Tibial nerve (tissue), 4 donors: ENCODE data around the gene FOSL2. TPM values are rescaled to one million over a fixed set of nuclear protein-coding genes. Genes with fewer than 3 reads are reported as not detected.
A peak's percentile ranks its signal among the peaks of the same experiment; 100 is the strongest.

Experiments used
- DNase-seq, 2 donors: peaks; one replicate each; pipeline ENCODE4 v3.0.0-alpha.2; 2019; ENCODE audit warnings: low spot score in 2 of 2
- H3K27ac ChIP-seq, 4 donors: fragments of 200-600 bp; sonication (generic) in 3 of 4; one replicate each; pipeline ENCODE4 v1.5.1; 2017 to 2019; ENCODE audit warnings: mild to moderate bottlenecking in 1 of 4
- H3K27me3 ChIP-seq, 2 donors: fragments of 200-600 bp; sonication (generic) in 1 of 2; one replicate each; pipeline versions ENCODE4 v1.5.1 to v1.6.0; 2017 to 2019
- H3K36me3 ChIP-seq, 3 donors: fragments of 200-600 bp; sonication (generic); one replicate each; pipeline ENCODE4 v1.5.1; 2018 to 2019
- H3K4me1 ChIP-seq, 4 donors: fragments of 200-600 bp; sonication (generic) in 3 of 4; one replicate each; pipeline ENCODE4 v1.5.1; 2017 to 2019
- H3K4me3 ChIP-seq, 4 donors: fragments of 200-600 bp; sonication (generic) in 3 of 4; one replicate each; pipeline ENCODE4 v1.5.1; 2017 to 2019; ENCODE audit warnings: mild to moderate bottlenecking in 1 of 4, moderate library complexity in 1 of 4
- H3K9me3 ChIP-seq, 4 donors: fragments of 200-600 bp; sonication (generic) in 3 of 4; one replicate each; pipeline ENCODE4 v1.5.1; 2017 to 2019
- CTCF ChIP-seq, 5 experiments: fragments of 200-600 bp in 3 of 5; fragments of 450-650 bp in 2 of 5; sonication (generic) in 3 of 5; IDR thresholded peaks; one replicate each; pipeline ENCODE4 v1.5.1; 2016 to 2019; ENCODE audit warnings: antibody characterized with exemption in 5 of 5, mild to moderate bottlenecking in 3 of 5, moderate library complexity in 2 of 5
- EP300 ChIP-seq, 2 donors: sonication (generic); formaldehyde crosslinking; IDR thresholded peaks; one replicate each; pipeline ENCODE4 v1.6.1; 2017; ENCODE audit warnings: antibody characterized with exemption in 2 of 2, mild to moderate bottlenecking in 1 of 2
- POLR2A ChIP-seq, 2 donors: fragments of 450-650 bp; IDR thresholded peaks; one replicate each; pipeline ENCODE4 v1.6.1; 2017; ENCODE audit warnings: antibody characterized with exemption in 2 of 2, mild to moderate bottlenecking in 2 of 2, moderate library complexity in 2 of 2
- WGBS, 2 donors: methylation state at CpG; one replicate each; pipeline ENCODE4 v1.1.5; 2018; 5-methylcytosine and 5-hydroxymethylcytosine counted together
- total RNA-seq, 4 donors: library from RNA; depleted of rRNA; stranded (reverse); fragments of >200 nt; gene quantifications; one replicate each; pipeline ENCODE4 v1.1.0, GENCODE V29; 2016

FOSL2 gene
- total RNA-seq, 4 donors from 2014 or later, result 141 to 207 (median 190) TPM

GRCh38 chr2:28412625-28413151 is 20.0 kb downstream of the FOSL2 start:
- Histone ChIP-seq H3K4me3 (no peak overlapping the region), H3K9me3 (no peaks in the 10 kb centered on the region), H3K4me1 (peaks cover 0 to 53% (median 14%) of the 10 kb centered on the region in 4 donors), H3K36me3 (peaks cover 9 to 90% (median 26%) of the 10 kb centered on the region in 3 donors), H3K27me3 (no peaks in the 10 kb centered on the region), H3K27ac (no peak overlapping the region)
- 86 to 91% methylated on average over 6 of the region's 6 CpGs for WGBS, 2 donors
- TF ChIP-seq POLR2A (IDR thresholded peaks at IDR 0.05), result no peak
- no peak for TF ChIP-seq CTCF (IDR thresholded peaks at IDR 0.05)
- TF ChIP-seq EP300 (IDR thresholded peaks at IDR 0.05), result no peak
- no peak for DNase-seq

GRCh38 chr2:28413152-28413898 is 20.7 kb downstream of the FOSL2 start:
- H3K27me3 ChIP-seq, result no peaks in the 10 kb centered on the region
- no peak overlapping the region for H3K4me3 ChIP-seq
- peak overlapping the region in 1 of 4 donors; percentile 9 for H3K27ac ChIP-seq
- peaks cover 9 to 90% (median 20%) of the 10 kb centered on the region in 3 donors for H3K36me3 ChIP-seq
- H3K9me3 ChIP-seq, result no peaks in the 10 kb centered on the region
- peaks cover 0 to 48% (median 11%) of the 10 kb centered on the region in 4 donors for H3K4me1 ChIP-seq
- WGBS, 2 donors, result 75% methylated on average over 16 to 20 of the region's 20 CpGs
- peak in 1 of 2 donors; percentile 92 for TF ChIP-seq EP300 (IDR thresholded peaks at IDR 0.05)
- TF ChIP-seq CTCF (IDR thresholded peaks at IDR 0.05), result peak in 1 of 5 experiments; percentile 26
- no peak for TF ChIP-seq POLR2A (IDR thresholded peaks at IDR 0.05)
- DNase-seq, result no peak

GRCh38 chr2:28413899-28414295 is 21.2 kb downstream of the FOSL2 start:
- peaks cover 9 to 88% (median 18%) of the 10 kb centered on the region in 3 donors for H3K36me3 ChIP-seq
- H3K4me3 ChIP-seq, result no peak overlapping the region
- peaks cover 0 to 42% (median 10%) of the 10 kb centered on the region in 4 donors for H3K4me1 ChIP-seq
- H3K27me3 ChIP-seq, result no peaks in the 10 kb centered on the region
- no peaks in the 10 kb centered on the region for H3K9me3 ChIP-seq
- 56 to 69% methylated on average over 7 of the region's 7 CpGs for WGBS, 2 donors
- peak overlapping the region in 1 of 4 donors; percentile 9 for H3K27ac ChIP-seq
- DNase-seq, result no peak
- no peak for TF ChIP-seq EP300 (IDR thresholded peaks at IDR 0.05)
- no peak for TF ChIP-seq CTCF (IDR thresholded peaks at IDR 0.05)
- TF ChIP-seq POLR2A (IDR thresholded peaks at IDR 0.05), result no peak

- H3K4me3 ChIP-seq, result no peak overlapping the region
- DNase-seq, result no peak
- peaks cover 0 to 35% (median 10%) of the 10 kb centered on the region in 4 donors for H3K4me1 ChIP-seq
- no peaks in the 10 kb centered on the region for H3K9me3 ChIP-seq
- 38 to 39% methylated on average over 5 of the region's 5 CpGs for WGBS, 2 donors
- peaks cover 8 to 83% (median 16%) of the 10 kb centered on the region in 3 donors for H3K36me3 ChIP-seq
- TF ChIP-seq POLR2A (IDR thresholded peaks at IDR 0.05) (no peak), EP300 (IDR thresholded peaks at IDR 0.05) (no peak), CTCF (IDR thresholded peaks at IDR 0.05) (no peak)
- peak overlapping the region in 1 of 4 donors; percentile 4 for H3K27ac ChIP-seq
- no peaks in the 10 kb centered on the region for H3K27me3 ChIP-seq
These were observed 21.9 kb downstream of the FOSL2 start for GRCh38 chr2:28414583-28414982.

- Histone ChIP-seq H3K27ac (peak overlapping the region in 1 of 4 donors; percentile 4), H3K4me3 (no peak overlapping the region), H3K27me3 (no peaks in the 10 kb centered on the region), H3K9me3 (no peaks in the 10 kb centered on the region), H3K36me3 (peaks cover 5 to 79% (median 11%) of the 10 kb centered on the region in 3 donors), H3K4me1 (peaks cover 0 to 34% (median 10%) of the 10 kb centered on the region in 4 donors)
- 69 to 74% methylated on average over 13 of the region's 13 CpGs for WGBS, 2 donors
- TF ChIP-seq POLR2A (IDR thresholded peaks at IDR 0.05) (no peak), EP300 (IDR thresholded peaks at IDR 0.05) (peak in 1 of 2 donors; percentile 68)
- no peak for DNase-seq
These were observed 22.4 kb downstream of the FOSL2 start for GRCh38 chr2:28415010-28415409.
